RWPE2 (cell line): ENCODE results near the gene PIK3CG.

Source experiments
- ATAC-seq: fragments of 200-7000 bp; cut with Tn5 transposase; 3 replicates; pipeline ENCODE4 v1.9.1; 2021; ENCODE audit warnings: low read depth
- DNase-seq: peaks from one replicate; pipeline ENCODE4 v3.0.0-alpha.2; 2020; ENCODE audit warnings: low spot score
- H3K27ac ChIP-seq: fragments of 450-650 bp; 2 replicates; pipeline ENCODE4 v1.5.1; 2017; ENCODE audit warnings: mild to moderate bottlenecking; ENCODE audit not compliant: poor library complexity, severe bottlenecking
- H3K27me3 ChIP-seq: fragments of 250-450 bp; sonication (Bioruptor Pico); 2 replicates; pipeline ENCODE4 v1.5.1; 2021; ENCODE audit warnings: mild to moderate bottlenecking, moderate library complexity; ENCODE audit not compliant: insufficient read depth, poor library complexity, severe bottlenecking
- H3K36me3 ChIP-seq: fragments of 250-450 bp; sonication (Bioruptor Pico); 2 replicates; pipeline ENCODE4 v1.5.1; 2020; ENCODE audit warnings: low read depth, mild to moderate bottlenecking, moderate library complexity
- H3K4me1 ChIP-seq: fragments of 250-450 bp; sonication (Bioruptor Pico); 2 replicates; pipeline ENCODE4 v1.5.1; 2021; ENCODE audit warnings: mild to moderate bottlenecking, moderate library complexity; ENCODE audit not compliant: insufficient read depth, poor library complexity, severe bottlenecking
- H3K4me3 ChIP-seq: fragments of 250-450 bp; sonication (Bioruptor Pico); 2 replicates; pipeline ENCODE4 v1.5.1; 2021; ENCODE audit warnings: mild to moderate bottlenecking, moderate library complexity; ENCODE audit not compliant: severe bottlenecking
- H3K9me3 ChIP-seq: fragments of 250-450 bp; sonication (Bioruptor Pico); 2 replicates; pipeline ENCODE4 v1.5.1; 2021; ENCODE audit warnings: mild to moderate bottlenecking, moderate library complexity; ENCODE audit not compliant: severe bottlenecking
- CTCF ChIP-seq: fragments of 450-650 bp; IDR thresholded peaks from one replicate; pipeline ENCODE4 v1.5.1; 2017; ENCODE audit warnings: mild to moderate bottlenecking, moderate library complexity; ENCODE audit not compliant: poor library complexity, severe bottlenecking

The PIK3CG gene

DNA sequence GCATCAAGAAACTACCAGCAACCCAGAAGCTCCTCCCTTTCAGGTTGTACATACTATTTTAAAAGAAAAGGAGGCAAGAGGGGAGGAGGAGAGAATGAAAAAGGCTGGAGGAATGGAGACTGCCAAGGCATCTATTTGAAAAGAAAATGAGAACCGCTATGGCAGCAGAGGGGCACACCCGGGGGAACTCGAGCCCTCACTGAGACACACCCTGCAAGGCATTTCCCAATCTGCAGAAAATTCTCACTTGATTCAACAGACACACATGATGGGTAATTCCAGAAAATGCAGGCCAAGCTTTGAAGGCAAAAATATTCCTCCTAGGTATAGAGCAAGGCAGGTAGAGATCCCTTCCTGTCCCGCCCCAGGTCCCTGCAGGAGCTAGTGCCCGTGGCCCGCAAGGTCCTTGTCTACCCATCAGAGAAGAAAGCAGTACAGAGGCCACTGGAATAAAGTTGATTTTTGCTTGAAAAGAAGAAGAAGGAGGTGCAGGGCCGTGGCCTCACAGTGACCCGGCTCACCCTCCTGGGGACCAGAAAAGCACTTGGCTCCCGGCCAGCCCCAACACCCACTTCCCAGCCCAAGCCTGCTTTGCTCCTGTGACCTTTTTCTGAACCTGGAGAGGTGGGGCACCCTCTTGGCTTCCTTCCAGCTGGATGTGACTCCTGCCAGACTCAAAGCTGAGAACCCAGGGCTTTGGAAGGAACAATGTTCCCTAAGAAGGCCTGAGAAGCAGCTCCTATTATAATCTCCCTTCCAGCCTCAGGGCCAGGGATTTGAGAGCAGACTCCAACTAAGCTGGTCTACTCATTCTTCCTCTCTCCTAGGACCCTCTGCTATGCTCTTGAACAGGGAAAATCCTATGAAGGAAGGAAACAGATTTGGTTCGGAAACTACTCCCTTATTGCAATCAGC, 6.2 kb upstream of the PIK3CG start:
- H3K4me1 ChIP-seq, result no peaks in the 10 kb centered on the region
- H3K27me3 ChIP-seq, result no peaks in the 10 kb centered on the region
- ATAC-seq (no peak), DNase-seq (no peak)
- H3K27ac ChIP-seq, result no peak overlapping the region
- H3K4me3 ChIP-seq, result no peak overlapping the region
- peaks cover 5% of the 10 kb centered on the region for H3K9me3 ChIP-seq
- no peaks in the 10 kb centered on the region for H3K36me3 ChIP-seq
- no peak for TF ChIP-seq CTCF

GRCh38 chr7:106862317-106863089, 2.6 kb upstream of the PIK3CG start:
- Histone ChIP-seq H3K9me3 (peaks cover 5% of the 10 kb centered on the region), H3K27ac (no peak overlapping the region), H3K27me3 (no peaks in the 10 kb centered on the region), H3K4me1 (no peaks in the 10 kb centered on the region), H3K36me3 (no peaks in the 10 kb centered on the region), H3K4me3 (no peak overlapping the region)
- no peak for DNase-seq
- ATAC-seq, result no peak
- TF ChIP-seq CTCF, result no peak

DNA sequence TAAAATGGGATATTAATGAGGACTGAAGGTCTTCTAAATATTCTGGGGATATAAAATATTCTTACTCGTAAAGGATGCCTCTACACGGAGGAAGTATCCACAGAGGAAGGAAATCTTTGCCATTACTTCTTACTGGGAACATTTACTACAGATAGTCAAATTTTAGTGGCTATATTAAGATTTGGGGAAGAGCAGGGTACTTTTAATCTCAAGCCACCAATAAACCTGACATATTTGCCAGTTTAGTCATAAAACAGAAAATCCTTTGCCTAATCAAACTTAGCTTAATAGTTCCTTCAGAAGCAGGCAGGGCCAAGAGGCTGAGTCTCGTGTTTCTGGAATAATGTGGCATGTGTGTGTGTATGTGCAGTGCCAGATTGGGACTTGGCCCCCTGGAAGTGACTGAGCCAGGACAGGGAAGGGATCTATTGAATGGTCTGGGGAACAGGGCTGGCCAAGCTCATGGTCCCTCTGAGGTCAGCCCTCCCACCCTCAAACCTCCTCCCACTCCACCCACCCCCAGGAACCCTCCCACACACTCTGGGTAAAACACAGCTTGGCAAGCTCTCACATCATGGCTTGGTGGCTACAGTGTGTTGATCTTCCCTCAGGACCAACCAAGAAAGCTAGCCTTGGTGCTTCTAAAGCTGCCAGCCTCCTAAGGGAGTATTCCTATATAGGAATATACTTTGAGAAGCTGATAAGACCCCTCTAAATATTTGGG, 1.6 kb upstream of the PIK3CG start:
- no peaks in the 10 kb centered on the region for H3K27me3 ChIP-seq
- no peak for TF ChIP-seq CTCF
- DNase-seq, result no peak
- peaks cover 4% of the 10 kb centered on the region for H3K9me3 ChIP-seq
- no peak overlapping the region for H3K4me3 ChIP-seq
- H3K4me1 ChIP-seq, result no peaks in the 10 kb centered on the region
- H3K36me3 ChIP-seq, result no peaks in the 10 kb centered on the region
- ATAC-seq, result no peak
- H3K27ac ChIP-seq, result no peak overlapping the region

GRCh38 chr7:106864298-106865081, 592 bp upstream of the PIK3CG start:
- H3K36me3 ChIP-seq, result no peaks in the 10 kb centered on the region
- H3K4me3 ChIP-seq, result no peak overlapping the region
- no peak for DNase-seq

More at GRCh38 chr7:106864298-106865081, 592 bp upstream of the PIK3CG start:
- no peak for ATAC-seq
- TF ChIP-seq CTCF, result no peak
- Histone ChIP-seq H3K27me3 (no peaks in the 10 kb centered on the region), H3K27ac (no peak overlapping the region), H3K9me3 (no peaks in the 10 kb centered on the region), H3K4me1 (no peaks in the 10 kb centered on the region)
